NCI-H2196 treated with DMSO at 0.1 percent for 48 hours (cell line): ENCODE results near the gene MFN2.
"Not testable (repeated sequence)": the region's sequence is repeated elsewhere in the genome, so short reads cannot be mapped to it uniquely, and the experiment has no call there.

Source experiments
- DNase-seq: peaks from one replicate; lab custom pipeline; 2025; ENCODE audit not compliant: unreplicated experiment; lab: John Stamatoyannopoulos, UW

The MFN2 gene

DNA sequence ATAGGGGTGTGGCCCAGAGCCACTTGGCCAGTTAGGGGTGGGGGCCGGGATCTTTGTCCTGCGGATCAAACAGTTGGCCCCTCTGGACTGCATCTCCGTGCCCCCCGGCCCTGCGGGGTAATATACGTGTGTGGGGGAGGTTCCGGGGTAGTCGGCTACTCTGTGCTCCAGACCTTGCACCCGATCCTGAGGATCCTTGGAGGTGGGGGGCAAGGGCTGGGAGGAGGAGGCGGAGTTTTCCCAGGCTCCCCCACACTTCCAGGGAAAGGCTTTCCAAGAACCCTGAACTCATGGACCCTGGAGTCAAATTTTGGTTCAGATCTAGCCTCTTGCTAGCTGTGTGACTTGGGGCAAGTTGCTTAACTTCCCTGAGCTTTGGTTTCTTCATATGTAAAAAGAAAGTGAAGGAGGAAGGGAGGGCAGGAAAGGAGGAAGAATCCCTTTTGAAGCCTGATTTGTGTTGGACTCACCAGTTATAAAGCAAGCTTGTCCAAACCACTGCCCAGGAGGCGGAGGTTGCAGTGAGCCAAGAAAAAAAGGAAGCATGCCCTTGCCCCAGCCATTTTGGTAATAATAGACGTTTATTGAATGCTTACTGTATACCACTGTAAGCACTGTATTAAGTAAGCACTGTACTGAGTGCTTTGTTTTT is 39.7 kb downstream of the MFN2 start:
- no peak for DNase-seq

GRCh38 chr1:12021616-12022015 is 41.4 kb downstream of the MFN2 start:
- no peak for DNase-seq

GRCh38 chr1:12022036-12022435 is 41.8 kb downstream of the MFN2 start:
- no peak for DNase-seq

DNA sequence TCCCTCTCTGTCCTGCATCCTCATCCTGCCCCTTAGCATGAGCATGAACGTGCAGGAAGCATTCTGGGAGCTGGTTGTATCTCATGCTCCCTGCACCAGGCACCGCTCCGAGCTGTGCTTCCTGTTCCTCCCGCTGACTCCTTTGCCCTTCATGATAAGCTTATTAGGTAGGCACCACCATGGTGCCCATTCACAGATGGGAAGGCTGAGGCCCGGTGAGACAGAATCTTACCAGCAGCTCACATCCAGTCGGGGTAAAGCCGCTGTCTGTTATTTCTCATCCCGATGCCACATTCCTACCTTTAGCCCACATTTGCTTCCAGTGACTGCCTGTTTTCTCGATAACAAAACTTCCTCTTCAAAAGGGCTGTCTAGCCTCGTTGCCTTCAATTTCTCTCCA is 46.3 kb downstream of the MFN2 start:
- no peak for DNase-seq

- no peak for DNase-seq
Measured at GRCh38 chr1:12028248-12028647, 48.0 kb downstream of the MFN2 start.

DNA sequence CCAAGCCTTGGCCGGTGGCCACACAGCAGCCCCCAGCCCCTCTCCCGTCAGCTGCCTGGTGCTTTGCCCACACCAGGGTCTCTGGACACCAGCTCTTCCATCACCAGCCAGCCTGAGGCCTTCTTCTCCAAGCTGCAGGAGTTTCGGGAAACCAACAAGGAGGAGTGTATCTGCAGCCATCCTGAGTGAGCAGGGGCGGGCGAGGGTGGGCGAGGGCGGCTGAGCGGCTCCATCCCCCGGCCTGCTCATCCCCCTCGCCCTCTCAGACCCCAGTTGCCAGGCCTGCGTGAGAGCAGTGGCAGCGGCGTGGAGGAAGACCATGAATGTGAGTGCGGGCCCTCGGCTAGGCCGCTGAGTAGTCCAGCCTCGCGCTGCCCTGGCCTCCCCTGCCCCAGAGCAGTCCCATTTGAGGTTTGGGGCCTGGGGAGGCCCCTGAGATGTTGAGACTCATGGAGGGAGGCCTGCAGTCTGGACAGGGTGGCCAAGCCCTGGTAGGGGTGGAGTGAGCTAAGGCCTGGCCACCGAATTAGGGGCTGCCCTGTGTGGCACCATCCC is 48.8 kb downstream of the MFN2 start:
- DNase-seq: no peak

DNA sequence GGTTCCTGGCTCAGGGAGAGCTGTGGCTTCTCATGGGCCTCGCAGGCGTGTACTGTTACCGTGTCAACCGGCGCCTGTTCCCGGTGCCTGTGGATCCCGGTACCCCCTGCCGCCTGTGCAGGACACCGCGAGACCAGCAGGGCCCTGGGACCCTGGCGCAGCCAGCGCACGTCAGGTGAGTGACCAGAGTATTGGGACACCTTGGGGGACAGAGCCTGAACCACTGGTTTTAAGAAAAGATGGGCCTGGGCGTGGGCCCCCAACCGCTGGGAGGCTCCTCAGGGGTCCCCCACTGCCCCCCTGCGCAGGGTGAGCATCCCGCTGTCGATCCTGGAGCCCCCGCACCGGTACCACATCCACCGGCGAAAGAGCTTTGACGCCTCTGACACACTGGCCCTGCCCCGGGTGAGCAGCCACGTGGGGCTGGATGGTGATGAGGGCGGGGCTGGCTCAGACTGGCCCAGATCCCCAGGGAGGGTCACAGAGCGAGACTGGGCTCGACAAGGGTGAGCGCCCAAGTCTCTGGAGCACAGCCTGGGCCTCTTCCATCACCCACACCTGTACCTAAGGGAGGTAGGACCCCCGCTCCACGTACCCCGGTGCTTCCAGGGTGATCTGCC is 49.6 kb downstream of the MFN2 start:
- no peak for DNase-seq

DNA sequence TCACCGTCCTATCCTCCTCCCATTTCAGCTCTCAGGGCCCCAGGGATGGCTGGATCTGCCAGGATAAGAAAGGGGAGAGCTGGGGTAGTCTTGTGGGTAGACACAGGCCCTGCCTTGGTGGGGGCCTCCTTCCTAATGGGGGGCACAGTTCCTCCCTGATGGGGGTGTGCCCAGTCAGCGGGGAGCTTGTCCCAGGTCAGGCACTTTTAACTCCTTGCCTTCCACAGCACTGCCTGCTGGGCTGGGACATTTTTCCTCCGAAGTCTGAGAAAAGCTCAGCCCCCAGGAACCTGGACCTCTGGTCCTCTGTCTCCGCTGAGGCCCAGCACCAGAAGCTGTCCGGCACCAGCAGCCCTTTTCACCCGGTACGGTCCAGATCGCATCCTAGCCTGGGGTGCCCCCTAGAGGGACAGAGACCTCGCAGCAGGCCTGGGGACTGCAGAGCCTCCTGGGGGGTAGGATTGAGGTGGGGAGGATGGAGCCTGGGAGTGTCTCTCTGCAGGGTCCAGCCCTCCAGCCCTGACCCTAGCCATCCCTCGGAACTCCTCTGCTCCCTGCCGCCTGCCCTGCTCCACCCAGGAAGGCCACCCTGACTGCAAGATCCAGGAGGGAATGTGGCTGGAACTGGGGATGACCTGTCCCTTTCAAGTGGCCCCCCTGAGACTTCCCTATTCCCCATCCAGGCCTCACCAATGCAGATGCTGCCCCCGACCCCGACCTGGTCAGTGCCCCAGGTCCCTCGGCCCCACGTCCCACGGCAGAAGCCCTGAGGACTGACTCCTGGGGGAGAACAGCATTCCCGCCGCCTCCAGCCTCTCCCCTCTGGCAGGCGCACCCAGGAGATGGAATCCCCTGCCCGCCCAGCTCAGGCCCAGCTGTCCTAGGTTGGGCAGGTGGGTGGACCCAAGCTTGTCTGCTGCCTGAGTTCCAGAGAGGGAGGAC is 51.1 kb downstream of the MFN2 start:
- peak; percentile 5 for DNase-seq

DNA sequence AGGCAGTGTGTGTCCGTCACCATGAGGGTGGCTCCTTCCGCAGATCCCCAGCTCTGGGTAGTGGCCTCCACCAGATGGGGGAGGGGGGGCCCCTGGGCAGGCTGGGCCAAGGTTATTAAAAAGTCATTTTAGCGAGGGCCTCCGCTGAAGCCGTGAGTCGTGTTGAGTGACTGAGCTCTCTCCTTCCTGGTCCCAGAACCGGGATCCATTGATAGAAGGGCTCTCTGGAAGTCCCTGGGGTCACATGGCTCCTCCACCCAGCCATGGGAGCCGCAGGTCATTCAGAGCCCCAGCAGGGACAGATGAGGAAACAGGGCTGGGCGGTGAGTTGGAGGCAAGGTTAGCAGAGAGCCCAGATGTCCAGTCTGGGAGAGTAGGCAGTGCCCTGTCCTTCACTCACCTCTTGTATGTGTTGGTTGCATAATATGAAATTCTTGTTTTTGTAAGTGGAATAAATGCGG is 51.9 kb downstream of the MFN2 start:
- no peak for DNase-seq

- DNase-seq: not testable (repeated sequence)
Measured at GRCh38 chr1:12033441-12033840, 53.2 kb downstream of the MFN2 start.

DNA sequence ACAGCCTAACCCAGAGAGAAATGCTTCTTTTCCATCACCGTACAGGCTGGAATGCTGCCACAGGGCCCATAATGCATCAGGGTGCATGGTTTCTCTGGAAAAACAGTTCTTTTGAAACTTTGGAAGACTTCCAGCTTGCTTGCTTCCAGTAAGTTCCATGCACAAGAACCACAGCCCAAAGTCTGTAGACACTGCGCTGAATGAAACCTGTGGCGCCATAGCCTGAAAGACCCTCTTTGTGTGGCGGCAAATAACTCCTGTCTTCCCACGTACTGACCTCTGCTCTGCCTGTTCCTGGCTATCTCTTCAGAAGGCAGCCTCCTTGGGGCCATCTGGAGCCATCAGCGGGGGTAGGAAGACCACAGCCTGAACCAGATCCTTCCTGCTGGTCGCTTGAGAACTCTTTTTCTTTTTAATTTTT is 54.1 kb downstream of the MFN2 start:
- DNase-seq: no peak

GRCh38 chr1:12035312-12035711 is 55.1 kb downstream of the MFN2 start:
- DNase-seq: no peak

- no peak for DNase-seq
Measured at GRCh38 chr1:12037486-12038355, 57.5 kb downstream of the MFN2 start.

GRCh38 chr1:12038356-12039163 is 58.3 kb downstream of the MFN2 start:
- no peak for DNase-seq

GRCh38 chr1:12039164-12039525 is 58.9 kb downstream of the MFN2 start:
- no peak for DNase-seq

DNA sequence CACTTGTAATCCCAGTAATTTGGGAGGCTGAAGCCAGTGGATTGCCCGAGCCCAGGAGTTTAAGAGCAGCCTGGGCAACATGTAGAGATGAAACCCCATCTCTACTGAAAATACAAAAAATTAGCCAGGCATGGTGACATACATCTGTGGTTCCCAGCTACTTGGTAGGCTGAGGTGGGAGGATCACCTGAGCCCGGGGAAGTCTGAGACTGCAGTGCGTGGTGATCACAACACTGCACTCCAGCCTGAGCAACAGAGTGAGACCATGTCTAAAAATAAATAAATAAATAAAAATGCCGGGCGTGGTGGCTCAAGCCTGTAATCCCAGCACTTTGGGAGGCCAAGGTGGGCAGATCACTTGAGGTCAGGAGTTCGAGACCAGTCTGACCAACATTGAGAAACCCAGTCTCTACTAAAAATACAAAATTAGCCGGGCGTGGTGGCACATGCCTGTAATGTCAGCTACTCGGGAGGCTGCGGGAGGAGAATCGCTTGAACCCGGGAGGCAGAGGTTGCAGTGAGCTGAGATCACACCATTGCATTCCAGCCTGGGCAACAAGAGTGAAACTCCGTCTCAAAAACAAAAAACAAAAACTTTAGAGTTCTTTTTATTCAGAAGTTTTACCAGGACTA is 59.7 kb downstream of the MFN2 start:
- DNase-seq: not testable (repeated sequence)

DNA sequence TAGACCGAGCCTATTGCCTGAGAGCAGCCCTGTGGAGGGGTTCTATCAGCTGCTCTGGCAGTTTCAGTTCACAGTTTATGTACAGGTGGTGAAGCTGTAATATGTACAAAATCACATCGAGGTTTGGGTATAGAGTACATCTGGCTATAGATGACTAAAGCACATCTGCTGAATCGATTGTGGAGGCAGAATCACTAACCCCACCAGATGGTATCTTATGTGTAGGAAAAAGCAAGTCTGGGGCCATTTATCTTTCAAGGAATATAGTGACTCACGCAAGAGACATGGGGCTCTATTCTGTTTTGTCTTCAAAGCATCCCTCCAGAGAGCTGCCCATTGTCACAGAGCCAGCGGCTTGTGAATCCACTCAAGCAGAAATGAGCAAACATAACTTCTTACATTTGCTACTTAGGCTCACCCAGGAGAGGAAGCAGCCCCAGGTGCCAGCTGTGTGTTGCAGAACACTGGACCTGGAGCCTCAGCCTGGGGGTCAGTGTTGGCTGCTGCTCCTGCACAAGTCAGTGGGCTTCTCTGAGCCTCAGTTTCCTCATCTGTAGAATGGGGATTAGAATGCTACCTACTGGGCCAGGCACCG is 60.3 kb downstream of the MFN2 start:
- peak; percentile 8 for DNase-seq

GRCh38 chr1:12044187-12044877 is 64.1 kb downstream of the MFN2 start:
- not testable (repeated sequence) for DNase-seq
